ENCODE results near the gene DHX40.
A peak's percentile ranks its signal among the peaks of the same experiment; 100 is the strongest.

Gene DHX40

GRCh38 chr17:59619298-59620063 lies 54.1 kb downstream of the DHX40 start, which contains the start of gene CLTC:
Gene CLTC (plus strand): TSS chr17:59619895. CDS start chr17:59620132, 237 bp downstream.
- H3K4me3 ChIP-seq (replicated peaks; ENCODE audit: low read depth, low read length), result peak within 1 kb of the TSS; percentile 97
- no peak for TF ChIP-seq CTCF (IDR thresholded peaks at IDR 0.05; ENCODE audit: low read depth, low read length, missing control alignments)
- DNase-seq (ENCODE audit: extremely low read depth, low read depth), result peak; percentile 90

GRCh38 chr17:59620064-59620359 lies 54.6 kb downstream of the DHX40 start:
- no peak for TF ChIP-seq CTCF (IDR thresholded peaks at IDR 0.05; ENCODE audit: low read depth, low read length, missing control alignments)
- DNase-seq (ENCODE audit: extremely low read depth, low read depth), result no peak
- peak overlapping the region; percentile 97 for H3K4me3 ChIP-seq (replicated peaks; ENCODE audit: low read depth, low read length)

GRCh38 chr17:59620518-59621259 lies 55.3 kb downstream of the DHX40 start:
- DNase-seq (ENCODE audit: extremely low read depth, low read depth), result no peak
- peak overlapping the region; percentile 97 for H3K4me3 ChIP-seq (replicated peaks; ENCODE audit: low read depth, low read length)
- no peak for TF ChIP-seq CTCF (IDR thresholded peaks at IDR 0.05; ENCODE audit: low read depth, low read length, missing control alignments)

GRCh38 chr17:59621771-59622170 lies 56.4 kb downstream of the DHX40 start:
- H3K4me3 ChIP-seq (replicated peaks; ENCODE audit: low read depth, low read length), result peak overlapping the region; percentile 97
- no peak for DNase-seq (ENCODE audit: extremely low read depth, low read depth)
- TF ChIP-seq CTCF (IDR thresholded peaks at IDR 0.05; ENCODE audit: low read depth, low read length, missing control alignments), result no peak

- DNase-seq (ENCODE audit: extremely low read depth, low read depth), result no peak
- peak overlapping the region; percentile 4; the same call in 1 of the 2 replicates for H3K4me3 ChIP-seq (replicated peaks; ENCODE audit: low read depth, low read length)
- no peak for TF ChIP-seq CTCF (IDR thresholded peaks at IDR 0.05; ENCODE audit: low read depth, low read length, missing control alignments)
These were observed 57.7 kb downstream of the DHX40 start for GRCh38 chr17:59623151-59623550.

- DNase-seq (ENCODE audit: extremely low read depth, low read depth), result no peak
- H3K4me3 ChIP-seq (replicated peaks; ENCODE audit: low read depth, low read length), result no peak overlapping the region
- TF ChIP-seq CTCF (IDR thresholded peaks at IDR 0.05; ENCODE audit: low read depth, low read length, missing control alignments), result no peak
These were observed 61.3 kb downstream of the DHX40 start for GRCh38 chr17:59626756-59627155.

All from HFF-Myc (cell line).